Stomach (tissue), 4 donors: ENCODE results near the gene ARSA.

Experiments used
- EP300 ChIP-seq: sonication (generic); formaldehyde crosslinking; IDR thresholded peaks from one replicate; pipeline ENCODE4 v1.6.1; 2017; ENCODE audit warnings: antibody characterized with exemption
- POLR2AphosphoS5 ChIP-seq, 3 donors: sonication (generic); formaldehyde crosslinking; IDR thresholded peaks; one replicate each; pipeline ENCODE4 v1.6.1; 2016; ENCODE audit warnings: antibody characterized with exemption in 3 of 3
- TF ChIP-seq, protein P1 (sequence below), 7 experiments: fragments of 450-650 bp in 4 of 7; fragments of 200-600 bp in 3 of 7; sonication (generic) in 3 of 7; IDR thresholded peaks; one replicate each; pipeline ENCODE4 v1.5.1; 2016 to 2019; ENCODE audit warnings: antibody characterized with exemption in 7 of 7, control low read depth in 2 of 7, mild to moderate bottlenecking in 1 of 7

DNA sequence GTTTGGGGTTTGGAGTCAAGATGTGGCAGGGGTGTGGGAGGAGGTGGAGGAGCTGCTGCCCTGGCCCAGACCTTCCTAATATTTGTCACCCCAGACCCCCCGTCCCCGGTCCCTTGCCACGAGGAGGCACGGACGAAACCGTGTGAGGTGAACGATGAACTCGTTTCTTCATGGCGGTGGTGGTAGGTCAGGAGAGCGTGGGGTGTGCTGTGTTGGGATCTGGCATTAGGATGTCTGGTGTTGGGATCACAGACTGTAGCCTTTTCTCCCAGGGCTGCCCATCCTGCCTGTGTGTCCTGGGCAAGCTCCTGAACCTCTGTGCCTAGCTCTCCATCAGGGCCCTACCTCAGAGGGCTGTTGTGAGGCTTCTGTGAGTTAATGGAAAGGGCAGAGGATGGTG is 19.0 kb downstream of the ARSA start:
- TF ChIP-seq, protein P1, sequence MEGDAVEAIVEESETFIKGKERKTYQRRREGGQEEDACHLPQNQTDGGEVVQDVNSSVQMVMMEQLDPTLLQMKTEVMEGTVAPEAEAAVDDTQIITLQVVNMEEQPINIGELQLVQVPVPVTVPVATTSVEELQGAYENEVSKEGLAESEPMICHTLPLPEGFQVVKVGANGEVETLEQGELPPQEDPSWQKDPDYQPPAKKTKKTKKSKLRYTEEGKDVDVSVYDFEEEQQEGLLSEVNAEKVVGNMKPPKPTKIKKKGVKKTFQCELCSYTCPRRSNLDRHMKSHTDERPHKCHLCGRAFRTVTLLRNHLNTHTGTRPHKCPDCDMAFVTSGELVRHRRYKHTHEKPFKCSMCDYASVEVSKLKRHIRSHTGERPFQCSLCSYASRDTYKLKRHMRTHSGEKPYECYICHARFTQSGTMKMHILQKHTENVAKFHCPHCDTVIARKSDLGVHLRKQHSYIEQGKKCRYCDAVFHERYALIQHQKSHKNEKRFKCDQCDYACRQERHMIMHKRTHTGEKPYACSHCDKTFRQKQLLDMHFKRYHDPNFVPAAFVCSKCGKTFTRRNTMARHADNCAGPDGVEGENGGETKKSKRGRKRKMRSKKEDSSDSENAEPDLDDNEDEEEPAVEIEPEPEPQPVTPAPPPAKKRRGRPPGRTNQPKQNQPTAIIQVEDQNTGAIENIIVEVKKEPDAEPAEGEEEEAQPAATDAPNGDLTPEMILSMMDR (IDR thresholded peaks at IDR 0.05), result no peak
- TF ChIP-seq POLR2AphosphoS5 (IDR thresholded peaks at IDR 0.05), result no peak
- TF ChIP-seq EP300, result no peak
